ENCODE results near the gene DNAH1. TPM values are rescaled to one million over a fixed set of nuclear protein-coding genes. Genes with fewer than 3 reads are reported as not detected.

Gene DNAH1
- total and polyA plus RNA-seq, 2 donors (not counting 1 experiment from before 2014, with no cell fraction given), result 47.2 to 59.2 TPM

GRCh38 chr3:52327486-52328290 lies 11.6 kb downstream of the DNAH1 start:
- no peaks in the 10 kb centered on the region for H3K9me3 ChIP-seq (ENCODE audit: control extremely low read depth in 1 of 3, control insufficient read depth in 2 of 3, insufficient read depth in 1 of 3, low read length in 2 of 3)
- H3K27ac Mint-ChIP-seq, result no peak overlapping the region
- peaks cover 1 to 11% of the 10 kb centered on the region in 2 experiments for H3K36me3 ChIP-seq (replicated peaks in 1 of 2; ENCODE audit: control extremely low read depth in 1 of 2, control insufficient read depth in 1 of 2, extremely low read depth in 1 of 2, insufficient read depth in 2 of 2, low read length in 1 of 2)
- no peaks in the 10 kb centered on the region for H3K4me1 Mint-ChIP-seq
- H3K9me3 Mint-ChIP-seq (ENCODE audit: insufficient read depth), result no peaks in the 10 kb centered on the region
- no peaks in the 10 kb centered on the region for H3K79me2 ChIP-seq (ENCODE audit: control insufficient read depth, insufficient read depth, low read length)
- no peak overlapping the region for H2AFZ ChIP-seq (ENCODE audit: insufficient read depth, low read depth, low read length, poor library complexity, severe bottlenecking)
- no peak for TF ChIP-seq EZH2 (IDR thresholded peaks at IDR 0.05; ENCODE audit: borderline replicate concordance, insufficient read depth, low read depth, low read length, poor library complexity, severe bottlenecking)
- no peak for TF ChIP-seq CTCF (IDR thresholded peaks at IDR 0.05)
- no peak overlapping the region for H3K9ac ChIP-seq (ENCODE audit: low read length)
- intact Hi-C loops (cut with micrococcal nuclease), result no loop called here
- ChIA-PET CTCF (interaction anchor here (1.5 to 4.4 kb wide), 4 partner anchors 11 to 97 kb away, joined by 3 to 30 read pairs (median 4); no protein-coding TSS in a partner anchor), POLR2A (interaction anchor here (0.6 kb wide), 1 partner anchor 89 kb away, joined by 4 read pairs; no protein-coding TSS in a partner anchor)
- no peak overlapping the region for H3K4me3 Mint-ChIP-seq
- H4K20me1 ChIP-seq (ENCODE audit: control insufficient read depth, insufficient read depth, low read length, poor library complexity, severe bottlenecking), result no peaks in the 10 kb centered on the region
- H3K4me2 ChIP-seq (replicated peaks; ENCODE audit: low read depth, low read length, poor library complexity, severe bottlenecking), result no peak overlapping the region
- ATAC-seq (ENCODE audit: low read depth) (no peak), DNase-seq (no peak)
- H3K4me1 ChIP-seq (ENCODE audit: control insufficient read depth in 2 of 2, insufficient read depth in 2 of 2, low read length in 2 of 2), result no peaks in the 10 kb centered on the region
- no peak overlapping the region for H3K4me3 ChIP-seq (ENCODE audit: control extremely low read depth in 1 of 5, extremely low read depth in 1 of 5, insufficient read depth in 1 of 5, low read depth in 2 of 5, low read length in 4 of 5)
- H3K27ac ChIP-seq (ENCODE audit: low read length in 2 of 2), result no peak overlapping the region
- WGBS (ENCODE audit: insufficient coverage), result 94% methylated on average over 4 of the region's 5 CpGs
- no peaks in the 10 kb centered on the region for H3K27me3 Mint-ChIP-seq
- H3K27me3 ChIP-seq (replicated peaks in 1 of 4; ENCODE audit: control extremely low read depth in 1 of 4, control insufficient read depth in 3 of 4, insufficient read depth in 4 of 4, low read length in 3 of 4), result no peaks in the 10 kb centered on the region

GRCh38 chr3:52328536-52329080 lies 12.5 kb downstream of the DNAH1 start:
- Histone ChIP-seq H3K9me3 (ENCODE audit: control extremely low read depth in 1 of 3, control insufficient read depth in 2 of 3, insufficient read depth in 1 of 3, low read length in 2 of 3) (no peaks in the 10 kb centered on the region), H3K9ac (ENCODE audit: low read length) (no peak overlapping the region), H3K27ac (ENCODE audit: low read length in 2 of 2) (no peak overlapping the region), H3K27me3 (replicated peaks in 1 of 4; ENCODE audit: control extremely low read depth in 1 of 4, control insufficient read depth in 3 of 4, insufficient read depth in 4 of 4, low read length in 3 of 4) (no peaks in the 10 kb centered on the region), H3K4me1 (ENCODE audit: control insufficient read depth in 2 of 2, insufficient read depth in 2 of 2, low read length in 2 of 2) (no peaks in the 10 kb centered on the region), H4K20me1 (ENCODE audit: control insufficient read depth, insufficient read depth, low read length, poor library complexity, severe bottlenecking) (no peaks in the 10 kb centered on the region), H3K4me3 (ENCODE audit: control extremely low read depth in 1 of 5, extremely low read depth in 1 of 5, insufficient read depth in 1 of 5, low read depth in 2 of 5, low read length in 4 of 5) (no peak overlapping the region), H3K4me2 (replicated peaks; ENCODE audit: low read depth, low read length, poor library complexity, severe bottlenecking) (no peak overlapping the region), H2AFZ (ENCODE audit: insufficient read depth, low read depth, low read length, poor library complexity, severe bottlenecking) (no peak overlapping the region), H3K79me2 (ENCODE audit: control insufficient read depth, insufficient read depth, low read length) (no peaks in the 10 kb centered on the region), H3K36me3 (replicated peaks in 1 of 2; ENCODE audit: control extremely low read depth in 1 of 2, control insufficient read depth in 1 of 2, extremely low read depth in 1 of 2, insufficient read depth in 2 of 2, low read length in 1 of 2) (peaks cover 1 to 7% of the 10 kb centered on the region in 2 experiments)
- CTCF ChIA-PET, result interaction anchor here (1.5 to 4.4 kb wide), 4 partner anchors 10 to 98 kb away, joined by 3 to 30 read pairs (median 4); no protein-coding TSS in a partner anchor
- no peak overlapping the region for H3K4me3 Mint-ChIP-seq
- no peak for TF ChIP-seq CTCF (IDR thresholded peaks at IDR 0.05)
- no peak for TF ChIP-seq EZH2 (IDR thresholded peaks at IDR 0.05; ENCODE audit: borderline replicate concordance, insufficient read depth, low read depth, low read length, poor library complexity, severe bottlenecking)
- POLR2A ChIA-PET, result no interaction called here
- no peaks in the 10 kb centered on the region for H3K4me1 Mint-ChIP-seq
- ATAC-seq (ENCODE audit: low read depth), result no peak
- WGBS (ENCODE audit: insufficient coverage), result 97% methylated on average over 5 of the region's 5 CpGs
- intact Hi-C loops (cut with micrococcal nuclease), result no loop called here
- H3K27ac Mint-ChIP-seq, result no peak overlapping the region
- DNase-seq, result no peak
- H3K27me3 Mint-ChIP-seq, result no peaks in the 10 kb centered on the region
- H3K9me3 Mint-ChIP-seq (ENCODE audit: insufficient read depth), result no peaks in the 10 kb centered on the region
